SH-SY5Y (cell line): Measurements from ENCODE around the gene SLC9A9.

ENCODE experiments used
- GATA2 ChIP-seq: IDR thresholded peaks from 2 replicates; pipeline ENCODE4 v1.6.1; 2011; ENCODE audit warnings: mild to moderate bottlenecking, low read depth, low read length
- GATA3 ChIP-seq: IDR thresholded peaks from 2 replicates; pipeline ENCODE4 v1.6.1; 2011; ENCODE audit warnings: low read depth, mild to moderate bottlenecking, low read length, moderate library complexity

SLC9A9 gene

GRCh38 chr3:143514109-143514508 lies 334.2 kb downstream of the SLC9A9 start:
- TF ChIP-seq GATA3 (no peak), GATA2 (no peak)

GRCh38 chr3:143511174-143511879 lies 336.9 kb downstream of the SLC9A9 start:
- TF ChIP-seq GATA3 (no peak), GATA2 (no peak)

GRCh38 chr3:143510601-143511000 lies 337.7 kb downstream of the SLC9A9 start:
- TF ChIP-seq GATA2 (no peak), GATA3 (no peak)

- TF ChIP-seq GATA3: no peak
- no peak for TF ChIP-seq GATA2
Observed at GRCh38 chr3:143507735-143508580, 340.3 kb downstream of the SLC9A9 start.

- TF ChIP-seq GATA3 (no peak), GATA2 (no peak)
Observed at GRCh38 chr3:143506190-143506589, 342.1 kb downstream of the SLC9A9 start.

- TF ChIP-seq GATA3 (no peak), GATA2 (no peak)
Observed at GRCh38 chr3:143503325-143503885, 344.9 kb downstream of the SLC9A9 start.

- no peak for TF ChIP-seq GATA3
- TF ChIP-seq GATA2: no peak
Observed at GRCh38 chr3:143502081-143502480, 346.2 kb downstream of the SLC9A9 start.

- TF ChIP-seq GATA2: no peak
- TF ChIP-seq GATA3: no peak
Observed at GRCh38 chr3:143497382-143497781, 350.9 kb downstream of the SLC9A9 start.

GRCh38 chr3:143496191-143496590 lies 352.1 kb downstream of the SLC9A9 start:
- TF ChIP-seq GATA3: no peak
- TF ChIP-seq GATA2: no peak

- TF ChIP-seq GATA2: no peak
- no peak for TF ChIP-seq GATA3
Observed at GRCh38 chr3:143495527-143495926, 352.7 kb downstream of the SLC9A9 start.

GRCh38 chr3:143486611-143487010 lies 361.7 kb downstream of the SLC9A9 start:
- TF ChIP-seq GATA2: no peak
- no peak for TF ChIP-seq GATA3

- TF ChIP-seq GATA3 (no peak), GATA2 (no peak)
Observed at GRCh38 chr3:143484846-143485512, 363.3 kb downstream of the SLC9A9 start.

GRCh38 chr3:143483214-143483613 lies 365.1 kb downstream of the SLC9A9 start:
- TF ChIP-seq GATA3: no peak
- TF ChIP-seq GATA2: no peak
